Measurements from ENCODE around the gene SULT4A1. TPM values are rescaled to one million over a fixed set of nuclear protein-coding genes. Genes with fewer than 3 reads are reported as not detected.
A peak's percentile ranks its signal among the peaks of the same experiment; 100 is the strongest.
"Not testable (repeated sequence)": the region's sequence is repeated elsewhere in the genome, so short reads cannot be mapped to it uniquely, and the experiment has no call there.

SULT4A1 gene
- total RNA-seq, 1 experiment from 2014 or later = not detected

DNA sequence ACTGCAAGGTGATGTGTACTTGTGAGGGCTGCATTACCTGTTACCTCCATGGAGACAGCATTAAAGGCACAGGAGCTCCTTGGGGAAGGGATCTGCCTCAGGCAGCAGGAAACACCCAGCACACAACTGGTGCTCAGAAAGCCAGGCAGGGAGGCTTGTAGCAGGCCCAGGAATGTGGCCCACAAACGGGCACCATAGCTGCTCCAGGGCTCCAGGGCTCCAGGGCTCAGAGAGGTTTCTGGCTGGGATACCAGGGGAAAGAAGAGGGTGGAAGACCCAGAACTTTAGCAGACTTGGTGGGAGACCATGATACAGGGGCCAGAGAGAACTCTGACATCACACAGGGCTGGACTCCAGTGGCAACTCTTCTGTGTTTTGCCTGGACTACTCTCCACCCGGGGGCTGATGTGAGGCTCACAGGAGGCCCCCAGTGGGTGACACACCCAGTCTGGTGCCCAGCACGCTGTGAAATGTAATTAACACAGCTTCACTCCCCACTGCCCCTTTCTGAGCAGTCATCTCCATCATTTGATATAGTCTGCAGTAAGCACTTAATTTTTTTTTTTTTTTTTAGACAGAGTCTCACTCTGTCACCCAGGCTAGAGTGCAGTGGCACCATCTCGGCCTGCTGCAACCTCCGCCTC lies 14.7 kb upstream of the SULT4A1 start:
- no peak for DNase-seq (ENCODE audit: low read depth)
- in situ Hi-C loops (cut with HindIII; ENCODE audit: low pct_unique_long_range_greater_than_20kb, low sequenced_read_pairs) = no loop called here

DNA sequence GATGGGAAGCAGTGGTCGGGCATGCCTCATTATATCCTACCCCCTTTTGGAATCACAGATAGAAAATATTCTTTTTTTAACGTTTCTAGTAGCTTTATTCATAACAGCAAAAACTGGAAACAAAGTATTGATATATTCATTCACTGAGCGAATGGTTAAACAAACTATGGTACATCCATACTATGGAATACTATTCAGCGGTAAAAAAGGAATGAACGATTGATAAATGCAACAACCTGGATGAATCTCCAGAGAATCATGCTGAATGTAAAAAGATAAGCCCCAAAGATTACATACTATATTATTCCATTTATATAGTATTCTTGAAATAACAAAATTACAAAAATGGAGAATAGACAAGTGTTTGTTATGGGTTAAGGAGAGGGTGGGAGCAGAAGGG lies 7.5 kb upstream of the SULT4A1 start:
- in situ Hi-C loops (cut with HindIII; ENCODE audit: low pct_unique_long_range_greater_than_20kb, low sequenced_read_pairs) = no loop called here
- DNase-seq (ENCODE audit: low read depth) = no peak

DNA sequence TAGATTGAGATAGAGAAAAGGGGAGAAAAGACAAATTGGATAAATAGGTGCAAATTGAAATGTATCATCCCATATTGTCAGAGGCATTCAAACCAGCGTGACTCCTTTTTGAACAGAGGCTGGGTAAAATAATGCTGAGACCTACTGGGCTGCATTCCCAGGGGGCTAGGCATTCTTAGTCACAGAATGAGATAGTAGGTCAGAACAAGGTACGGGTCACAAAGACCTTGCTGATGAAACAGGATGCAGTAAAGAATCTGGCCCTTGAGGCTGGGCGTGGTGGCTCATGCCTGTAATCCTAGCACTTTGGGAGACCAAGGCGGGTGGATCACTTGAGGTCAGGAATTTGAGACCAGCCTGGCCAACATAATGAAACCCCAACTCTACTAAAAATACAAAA lies 6.7 kb upstream of the SULT4A1 start:
- DNase-seq (ENCODE audit: low read depth); in situ Hi-C loops (cut with HindIII; ENCODE audit: low pct_unique_long_range_greater_than_20kb, low sequenced_read_pairs): not testable (repeated sequence)

DNA sequence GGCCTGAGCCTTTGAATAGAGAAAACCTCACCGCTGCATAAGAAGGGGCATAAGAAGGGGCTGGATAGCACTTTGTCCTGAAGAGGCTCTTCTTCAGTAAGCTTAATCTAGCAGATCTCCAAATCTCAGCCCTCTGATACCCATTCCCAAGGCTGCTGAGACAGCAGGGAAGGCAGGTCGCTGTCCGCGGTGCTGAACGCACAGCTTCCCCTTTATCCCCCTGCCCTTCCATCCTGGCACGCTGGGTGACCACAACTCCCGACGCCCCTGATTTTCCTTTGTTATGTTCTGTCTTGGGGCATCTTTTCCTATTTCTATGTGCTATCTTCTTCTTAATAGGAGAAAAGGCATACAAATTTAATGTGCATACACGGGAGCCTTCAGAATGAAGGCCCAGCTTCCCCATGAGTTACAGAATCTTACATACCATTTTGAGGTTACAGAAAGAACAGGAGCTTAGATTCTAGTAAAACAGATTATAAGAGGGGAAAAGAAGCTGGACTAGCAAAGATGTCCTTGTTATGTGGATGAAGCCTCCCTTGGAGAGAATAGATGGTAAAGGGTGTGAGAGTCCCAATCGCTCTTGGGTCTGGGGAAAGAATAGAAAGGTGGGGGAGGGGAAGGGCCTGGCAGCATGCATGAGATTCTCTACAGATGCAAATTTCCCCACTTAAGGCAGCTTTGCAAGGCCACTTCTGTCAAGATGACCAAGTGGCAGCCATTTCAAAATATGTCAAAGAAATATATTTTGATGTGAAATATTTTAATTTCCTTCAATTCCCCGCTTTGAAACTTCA lies 5.7 kb upstream of the SULT4A1 start:
- in situ Hi-C loops (cut with HindIII; ENCODE audit: low pct_unique_long_range_greater_than_20kb, low sequenced_read_pairs) = no loop called here
- DNase-seq (ENCODE audit: low read depth) = peak; percentile 54

DNA sequence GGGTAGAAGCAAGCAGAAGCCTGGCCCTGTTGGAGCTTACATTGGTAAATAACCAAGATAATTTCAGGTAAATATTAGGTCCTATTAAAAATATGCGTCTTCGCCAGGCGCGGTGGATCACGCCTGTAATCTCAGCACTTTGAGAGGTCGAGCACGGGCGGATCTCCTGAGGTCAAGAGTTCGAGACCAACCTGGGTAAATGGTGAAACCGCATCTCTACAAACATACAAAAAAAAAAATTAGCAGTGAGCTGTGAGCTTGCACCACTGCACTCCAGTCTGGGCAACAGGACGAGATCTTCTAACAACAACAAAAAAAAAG lies 529 bp upstream of the SULT4A1 start:
- no peak for DNase-seq (ENCODE audit: low read depth)
- in situ Hi-C loops (cut with HindIII; ENCODE audit: low pct_unique_long_range_greater_than_20kb, low sequenced_read_pairs) = no loop called here

- in situ Hi-C loops (cut with HindIII; ENCODE audit: low pct_unique_long_range_greater_than_20kb, low sequenced_read_pairs) = no loop called here
These were observed 784 bp downstream of the SULT4A1 start for GRCh38 chr22:43861529-43861928.

GRCh38 chr22:43860831-43861230 lies 1.5 kb downstream of the SULT4A1 start:
- DNase-seq (ENCODE audit: low read depth) = no peak
- in situ Hi-C loops (cut with HindIII; ENCODE audit: low pct_unique_long_range_greater_than_20kb, low sequenced_read_pairs) = no loop called here

More at GRCh38 chr22:43861529-43861928, 784 bp downstream of the SULT4A1 start:
- no peak for DNase-seq (ENCODE audit: low read depth)

DNA sequence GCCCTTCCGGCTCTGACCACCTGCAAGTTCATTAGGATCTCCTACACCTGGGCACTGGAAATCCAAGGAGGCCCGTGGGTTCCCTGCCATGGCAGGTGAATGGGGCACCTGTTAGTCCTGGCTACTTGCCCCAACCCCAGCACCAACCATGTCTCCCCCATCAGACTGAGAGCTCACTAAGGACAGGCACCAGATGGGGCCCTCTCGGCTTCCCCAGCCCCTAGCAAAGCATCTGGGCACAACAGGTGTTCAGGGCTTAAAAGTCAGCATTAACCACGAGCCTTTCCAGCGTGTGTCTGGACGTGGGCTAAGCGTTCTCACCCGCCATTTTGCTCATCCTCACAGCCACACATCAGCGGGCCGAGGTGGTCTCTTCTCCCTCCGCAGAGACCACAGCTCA lies 2.2 kb downstream of the SULT4A1 start:
- DNase-seq (ENCODE audit: low read depth) = no peak
- in situ Hi-C loops (cut with HindIII; ENCODE audit: low pct_unique_long_range_greater_than_20kb, low sequenced_read_pairs) = no loop called here

- in situ Hi-C loops (cut with HindIII; ENCODE audit: low pct_unique_long_range_greater_than_20kb, low sequenced_read_pairs) = no loop called here
- no peak for DNase-seq (ENCODE audit: low read depth)
These were observed 2.7 kb downstream of the SULT4A1 start for GRCh38 chr22:43859621-43860020.

DNA sequence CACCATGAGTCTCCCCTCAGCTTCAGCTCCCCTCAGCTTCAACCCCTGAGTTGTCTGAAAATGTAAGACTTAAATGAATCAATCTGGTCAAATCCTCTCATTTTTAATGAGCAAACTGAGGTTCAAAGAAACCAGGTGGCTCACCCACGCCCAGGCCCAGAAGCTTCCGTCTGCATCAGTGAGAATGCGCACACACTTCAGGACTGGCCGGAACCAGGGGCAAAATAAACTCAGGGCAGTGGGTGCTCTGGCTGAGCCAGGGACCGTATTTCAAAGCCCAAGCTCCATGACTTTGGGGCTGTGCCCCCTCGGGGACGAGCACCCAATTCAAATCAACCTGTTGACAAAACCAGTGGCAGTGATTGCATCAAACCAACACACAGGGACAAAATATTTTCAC lies 3.1 kb downstream of the SULT4A1 start:
- DNase-seq (ENCODE audit: low read depth) = no peak
- in situ Hi-C loops (cut with HindIII; ENCODE audit: low pct_unique_long_range_greater_than_20kb, low sequenced_read_pairs) = no loop called here

DNA sequence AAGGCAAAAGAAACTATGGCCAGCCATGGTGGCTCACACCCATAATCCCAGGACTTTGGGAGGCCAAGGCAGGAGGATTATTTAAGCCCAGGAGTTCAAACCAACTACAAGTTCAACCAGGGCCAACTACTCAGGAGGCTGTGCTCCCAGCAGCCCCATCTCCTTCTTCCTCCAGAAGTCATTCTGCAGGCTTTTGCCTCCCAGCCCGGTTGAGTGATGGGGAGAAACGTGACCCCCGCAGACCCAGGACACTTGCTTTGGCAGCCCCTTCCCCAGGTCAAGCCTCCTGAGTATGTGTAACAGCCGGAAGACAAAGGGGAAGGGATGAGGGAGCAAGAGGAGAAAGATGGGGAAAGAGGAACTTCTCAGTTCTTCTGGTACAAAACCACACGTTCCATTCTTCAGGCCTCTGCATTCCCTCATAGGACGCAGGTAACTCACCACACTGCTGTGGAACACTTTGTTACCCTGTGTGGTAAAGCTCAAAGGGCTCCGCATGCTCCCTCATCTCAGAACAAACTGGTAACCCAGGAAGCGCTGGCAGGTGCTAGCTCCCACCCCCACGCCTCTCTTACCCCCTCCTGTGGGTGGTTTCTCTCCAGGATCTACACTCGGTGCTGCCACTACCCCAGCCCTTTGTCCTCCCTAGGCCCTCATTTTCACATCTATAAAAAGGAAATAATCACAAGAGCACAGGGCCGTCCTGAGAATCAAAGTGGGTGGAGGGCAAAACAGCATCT lies 4.0 kb downstream of the SULT4A1 start:
- no peak for DNase-seq (ENCODE audit: low read depth)
- in situ Hi-C loops (cut with HindIII; ENCODE audit: low pct_unique_long_range_greater_than_20kb, low sequenced_read_pairs) = no loop called here

DNA sequence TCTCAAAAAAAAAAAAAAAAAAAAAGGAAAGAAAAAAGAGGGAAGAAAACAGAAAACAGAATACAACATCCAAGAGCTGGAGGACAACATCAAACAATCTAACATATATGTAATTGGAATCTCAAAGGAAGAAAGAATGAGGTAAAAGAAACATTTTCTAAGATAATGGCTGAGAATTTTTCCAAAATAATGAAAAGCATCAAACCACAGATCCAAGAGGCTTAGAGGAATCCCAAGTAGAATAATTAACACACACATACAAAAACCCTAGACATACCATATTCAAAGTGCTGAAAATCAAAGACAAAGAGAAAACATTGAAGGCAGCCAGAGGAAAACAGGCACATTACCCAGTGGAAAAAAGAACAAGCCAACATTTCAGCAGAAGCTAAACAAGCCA lies 4.9 kb downstream of the SULT4A1 start:
- no peak for DNase-seq (ENCODE audit: low read depth)
- in situ Hi-C loops (cut with HindIII; ENCODE audit: low pct_unique_long_range_greater_than_20kb, low sequenced_read_pairs) = no loop called here

- DNase-seq (ENCODE audit: low read depth) = no peak
- in situ Hi-C loops (cut with HindIII; ENCODE audit: low pct_unique_long_range_greater_than_20kb, low sequenced_read_pairs) = no loop called here
These were observed 6.9 kb downstream of the SULT4A1 start for GRCh38 chr22:43855431-43855830.

- in situ Hi-C loops (cut with HindIII; ENCODE audit: low pct_unique_long_range_greater_than_20kb, low sequenced_read_pairs) = no loop called here
- DNase-seq (ENCODE audit: low read depth) = no peak
These were observed 7.5 kb downstream of the SULT4A1 start for GRCh38 chr22:43854786-43855271.

GRCh38 chr22:43854121-43854785 lies 8.1 kb downstream of the SULT4A1 start:
- in situ Hi-C loops (cut with HindIII; ENCODE audit: low pct_unique_long_range_greater_than_20kb, low sequenced_read_pairs) = no loop called here

DNA sequence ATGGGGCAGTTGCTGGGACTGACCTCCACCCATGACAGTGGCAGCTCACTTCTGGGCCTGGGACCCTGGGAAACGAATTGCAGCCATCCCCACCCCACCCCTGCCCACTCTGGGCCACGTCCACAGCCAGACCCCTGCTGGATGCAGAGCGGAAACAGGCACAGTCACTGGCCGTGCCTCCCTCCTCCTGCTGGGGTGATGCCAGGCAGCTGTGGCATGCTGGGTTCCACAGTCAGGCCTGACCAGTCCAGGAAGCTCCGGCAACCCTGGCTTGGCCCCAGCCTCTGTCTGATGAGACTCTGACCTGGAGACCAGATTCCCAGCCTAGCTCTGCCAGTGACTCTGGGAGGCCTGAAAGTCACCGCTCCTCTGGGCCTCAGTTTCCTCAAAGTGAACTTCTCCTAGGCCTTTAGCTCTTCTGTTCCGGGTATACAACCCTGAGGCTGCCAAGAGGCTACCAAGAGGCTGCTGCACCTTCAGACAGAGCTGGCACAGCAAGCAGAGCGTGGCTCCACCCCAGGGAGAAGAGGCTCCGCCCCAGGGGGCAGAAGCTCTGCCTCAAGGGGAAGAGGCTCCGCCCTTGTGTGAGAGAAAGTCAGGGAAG lies 8.9 kb downstream of the SULT4A1 start:
- DNase-seq (ENCODE audit: low read depth) = no peak
- in situ Hi-C loops (cut with HindIII; ENCODE audit: low pct_unique_long_range_greater_than_20kb, low sequenced_read_pairs) = no loop called here

More at GRCh38 chr22:43854121-43854785, 8.1 kb downstream of the SULT4A1 start:
- no peak for DNase-seq (ENCODE audit: low read depth)

DNA sequence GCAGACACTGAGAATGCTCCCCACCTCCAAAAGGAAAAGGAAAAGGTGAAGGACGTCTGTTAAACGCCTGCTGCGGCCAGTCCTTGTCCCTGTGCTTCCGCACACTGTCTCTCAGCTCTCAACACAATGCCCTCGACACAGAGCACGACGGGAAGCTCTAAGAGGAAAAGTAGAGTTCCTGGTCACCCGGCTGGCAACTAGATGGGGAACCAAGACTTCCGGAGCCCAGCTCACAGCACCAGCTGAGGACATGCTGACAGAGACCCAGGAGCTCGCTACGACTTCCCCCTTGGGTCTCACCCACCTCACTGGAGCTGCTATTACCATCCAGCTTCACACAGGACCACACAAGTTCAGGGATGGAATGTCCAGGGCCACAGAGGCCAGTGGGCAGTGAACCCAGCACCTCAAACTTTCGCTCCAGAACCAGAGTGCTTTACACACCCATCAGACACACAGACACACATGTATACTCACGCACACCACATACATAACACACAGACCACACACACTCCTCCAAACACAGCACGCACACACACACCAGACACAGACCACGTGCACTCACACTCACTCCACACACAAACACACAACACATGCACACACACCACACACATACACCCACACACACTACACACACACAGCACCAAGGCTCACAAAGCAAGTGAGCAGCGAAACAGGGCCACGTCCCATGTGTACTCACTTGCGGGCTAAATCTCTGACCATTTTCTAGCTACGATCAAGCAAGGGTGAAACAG lies 9.6 kb downstream of the SULT4A1 start:
- no peak for DNase-seq (ENCODE audit: low read depth)
- in situ Hi-C loops (cut with HindIII; ENCODE audit: low pct_unique_long_range_greater_than_20kb, low sequenced_read_pairs) = no loop called here

DNA sequence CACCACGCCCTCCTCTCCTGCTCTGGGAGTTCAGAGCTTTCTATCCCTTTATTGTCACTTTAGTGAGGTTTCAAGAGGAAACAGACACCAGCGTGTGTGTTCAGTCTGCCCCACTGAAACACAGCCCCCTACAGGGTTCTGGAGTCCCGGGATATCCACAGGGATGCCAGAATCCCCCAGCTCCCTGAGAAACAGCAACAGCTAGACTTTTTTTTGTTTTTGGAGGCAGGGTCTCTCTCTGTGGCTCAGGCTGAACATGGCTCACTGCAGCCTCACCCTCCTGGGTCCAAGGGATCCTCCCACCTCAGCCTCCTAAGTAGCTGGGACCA lies 10.4 kb downstream of the SULT4A1 start:
- in situ Hi-C loops (cut with HindIII; ENCODE audit: low pct_unique_long_range_greater_than_20kb, low sequenced_read_pairs) = no loop called here
- no peak for DNase-seq (ENCODE audit: low read depth)
